HG02678 (cell line): Measurements from ENCODE around the gene UBE2D4.
"Not testable (repeated sequence)": the region's sequence is repeated elsewhere in the genome, so short reads cannot be mapped to it uniquely, and the experiment has no call there.

Experiments used
- ATAC-seq: cut with Tn5 transposase; IDR thresholded peaks from one replicate; pipeline ENCODE4 v1.9.1; 2021; ENCODE audit warnings: mild to moderate bottlenecking, moderate library complexity; ENCODE audit not compliant: unreplicated experiment

The UBE2D4 gene

GRCh38 chr7:43960933-43961332 lies 34.7 kb downstream of the UBE2D4 start:
- ATAC-seq: no peak

GRCh38 chr7:43966392-43966791 lies 40.2 kb downstream of the UBE2D4 start:
- ATAC-seq: not testable (repeated sequence)

GRCh38 chr7:43968172-43969040 lies 42.2 kb downstream of the UBE2D4 start:
- ATAC-seq: not testable (repeated sequence)

- ATAC-seq: not testable (repeated sequence)
These were observed 43.4 kb downstream of the UBE2D4 start for GRCh38 chr7:43969586-43969985.

GRCh38 chr7:43970698-43971097 lies 44.5 kb downstream of the UBE2D4 start:
- not testable (repeated sequence) for ATAC-seq

GRCh38 chr7:43974033-43974573 lies 47.9 kb downstream of the UBE2D4 start:
- not testable (repeated sequence) for ATAC-seq

- not testable (repeated sequence) for ATAC-seq
These were observed 48.7 kb downstream of the UBE2D4 start for GRCh38 chr7:43974725-43975482.

GRCh38 chr7:43977525-43977924 lies 51.3 kb downstream of the UBE2D4 start:
- ATAC-seq: no peak

GRCh38 chr7:43978102-43978501 lies 51.9 kb downstream of the UBE2D4 start:
- ATAC-seq: not testable (repeated sequence)

- not testable (repeated sequence) for ATAC-seq
These were observed 56.6 kb downstream of the UBE2D4 start for GRCh38 chr7:43982848-43983247.

- not testable (repeated sequence) for ATAC-seq
These were observed 57.5 kb downstream of the UBE2D4 start for GRCh38 chr7:43983736-43984135.

- ATAC-seq: peak; percentile 83
These were observed 59.9 kb downstream of the UBE2D4 start for GRCh38 chr7:43985904-43986864.

GRCh38 chr7:43987476-43987875 lies 61.2 kb downstream of the UBE2D4 start:
- ATAC-seq: not testable (repeated sequence)

GRCh38 chr7:43990011-43990585 lies 63.9 kb downstream of the UBE2D4 start:
- not testable (repeated sequence) for ATAC-seq

- not testable (repeated sequence) for ATAC-seq
These were observed 64.6 kb downstream of the UBE2D4 start for GRCh38 chr7:43990829-43991228.

- ATAC-seq: peak; percentile 94
These were observed 66.7 kb downstream of the UBE2D4 start for GRCh38 chr7:43992896-43993295.

- not testable (repeated sequence) for ATAC-seq
These were observed 68.4 kb downstream of the UBE2D4 start for GRCh38 chr7:43994681-43995080.

GRCh38 chr7:43997532-43997931 lies 71.3 kb downstream of the UBE2D4 start, which contains the start of gene SPDYE1:
SPDYE1 (plus strand) TSS chr7:43997897; CDS start chr7:43999950, 2,053 bp downstream.
- not testable (repeated sequence) for ATAC-seq
